Transverse colon (tissue), 4 donors: Measurements from ENCODE around the gene E4F1.

Experiments
- EP300 ChIP-seq: sonication (generic); formaldehyde crosslinking; IDR thresholded peaks from one replicate; pipeline ENCODE4 v1.6.1; 2017; ENCODE audit warnings: antibody characterized with exemption, low read depth
- POLR2A ChIP-seq: fragments of 450-650 bp; IDR thresholded peaks from one replicate; pipeline ENCODE4 v1.6.1; 2016; ENCODE audit warnings: antibody characterized with exemption, mild to moderate bottlenecking, moderate library complexity
- POLR2AphosphoS5 ChIP-seq, 3 donors: sonication (generic); formaldehyde crosslinking; IDR thresholded peaks; one replicate each; pipeline ENCODE4 v1.6.1; 2016; ENCODE audit warnings: antibody characterized with exemption in 3 of 3
- TF ChIP-seq, protein P1 (sequence below), 5 experiments: fragments of 200-600 bp in 3 of 5; fragments of 450-650 bp in 2 of 5; sonication (generic) in 3 of 5; IDR thresholded peaks; 1 replicate in 2 of 5; 2 replicates in 3 of 5; pipeline ENCODE4 v1.5.1; 2016 to 2017; ENCODE audit warnings: antibody characterized with exemption in 5 of 5, inconsistent platforms in 3 of 5, mild to moderate bottlenecking in 2 of 5, moderate library complexity in 1 of 5

DNA sequence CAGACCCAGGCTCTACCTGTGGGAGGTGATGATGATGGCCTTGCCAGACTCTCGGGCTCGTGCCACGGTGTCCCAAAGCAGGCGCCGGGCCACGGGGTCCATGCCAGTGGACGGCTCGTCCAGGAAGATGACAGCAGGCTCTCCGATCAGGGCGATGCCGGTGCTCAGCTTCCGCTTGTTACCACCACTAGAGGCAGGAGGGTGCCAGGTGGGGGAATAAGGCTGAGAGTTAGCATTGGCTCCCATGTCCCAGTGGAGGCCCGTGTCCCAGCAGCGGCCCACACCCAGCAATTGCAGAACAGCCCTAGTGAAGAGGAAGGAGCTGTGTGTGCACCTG lies 54.8 kb downstream of the E4F1 start:
- TF ChIP-seq POLR2AphosphoS5 (IDR thresholded peaks at IDR 0.05), result no peak
- TF ChIP-seq, protein P1, sequence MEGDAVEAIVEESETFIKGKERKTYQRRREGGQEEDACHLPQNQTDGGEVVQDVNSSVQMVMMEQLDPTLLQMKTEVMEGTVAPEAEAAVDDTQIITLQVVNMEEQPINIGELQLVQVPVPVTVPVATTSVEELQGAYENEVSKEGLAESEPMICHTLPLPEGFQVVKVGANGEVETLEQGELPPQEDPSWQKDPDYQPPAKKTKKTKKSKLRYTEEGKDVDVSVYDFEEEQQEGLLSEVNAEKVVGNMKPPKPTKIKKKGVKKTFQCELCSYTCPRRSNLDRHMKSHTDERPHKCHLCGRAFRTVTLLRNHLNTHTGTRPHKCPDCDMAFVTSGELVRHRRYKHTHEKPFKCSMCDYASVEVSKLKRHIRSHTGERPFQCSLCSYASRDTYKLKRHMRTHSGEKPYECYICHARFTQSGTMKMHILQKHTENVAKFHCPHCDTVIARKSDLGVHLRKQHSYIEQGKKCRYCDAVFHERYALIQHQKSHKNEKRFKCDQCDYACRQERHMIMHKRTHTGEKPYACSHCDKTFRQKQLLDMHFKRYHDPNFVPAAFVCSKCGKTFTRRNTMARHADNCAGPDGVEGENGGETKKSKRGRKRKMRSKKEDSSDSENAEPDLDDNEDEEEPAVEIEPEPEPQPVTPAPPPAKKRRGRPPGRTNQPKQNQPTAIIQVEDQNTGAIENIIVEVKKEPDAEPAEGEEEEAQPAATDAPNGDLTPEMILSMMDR (IDR thresholded peaks at IDR 0.05), result no peak
- no peak for TF ChIP-seq POLR2A
- no peak for TF ChIP-seq EP300
